ENCODE results near the gene FANCG. TPM values are rescaled to one million over a fixed set of nuclear protein-coding genes. Genes with fewer than 3 reads are reported as not detected.
A peak's percentile ranks its signal among the peaks of the same experiment; 100 is the strongest.

FANCG gene
- total and polyA plus RNA-seq, 2 of the 8 experiments (the other 6 are each of a cell fraction or from before 2014, with no cell fraction given), result 66.6 to 87.1 TPM

GRCh38 chr9:35105571-35106342 lies 26.0 kb upstream of the FANCG start:
- peaks cover 7% of the 10 kb centered on the region for H3K79me1 ChIP-seq (ENCODE audit: low read depth, low read length)
- H3K4me3 ChIP-seq (ENCODE audit: extremely low read depth in 1 of 4, insufficient read depth in 2 of 4, low read depth in 3 of 4, low read length in 4 of 4), result no peak overlapping the region
- FAIRE-seq (no peak), DNase-seq (ENCODE audit: low read depth in 1 of 2, low spot score in 2 of 2) (no peak)
- CTCF ChIA-PET (ENCODE audit: partially characterized antibody), result interaction anchor here (1.4 to 1.5 kb wide), 2 partner anchors 10 to 310 kb away, joined by 4 to 7 read pairs; partner anchors contain the start of gene PIGO
- H2AFZ ChIP-seq (ENCODE audit: low read length), result no peak overlapping the region
- peaks cover 1 to 9% (median 6%) of the 10 kb centered on the region in 4 experiments; a peak in 7 of 8 replicates for H3K36me3 ChIP-seq (ENCODE audit: control insufficient read depth in 2 of 4, insufficient read depth in 4 of 4, low read length in 3 of 4)
- H2BK12ac ChIP-seq (ENCODE audit: low read depth, low read length), result 0 out of 2 replicates have a peak overlapping the region, but pooled peaks have one; percentile 27
- H3K4me1 ChIP-seq (replicated peaks in 1 of 4; ENCODE audit: control insufficient read depth in 3 of 4, insufficient read depth in 4 of 4, low read length in 3 of 4), result peaks cover 0 to 21% (median 6%) of the 10 kb centered on the region in 4 experiments; a peak in 5 of 7 replicates
- H3K9ac ChIP-seq (replicated peaks in 1 of 4; ENCODE audit: extremely low read depth in 1 of 4, low read depth in 3 of 4, low read length in 3 of 4), result no peak overlapping the region
- no peak overlapping the region for H3K56ac ChIP-seq (replicated peaks; ENCODE audit: insufficient read length, low read depth, low read length)
- H3K4ac ChIP-seq (replicated peaks; ENCODE audit: insufficient read length, low read depth, low read length), result no peak overlapping the region
- no peak overlapping the region for H3K27ac ChIP-seq (ENCODE audit: low read depth, low read length)
- no peak overlapping the region for H3K23ac ChIP-seq (ENCODE audit: insufficient read length)
- TF ChIP-seq TEAD4 (IDR thresholded peaks at IDR 0.05; ENCODE audit: low read depth, low read length), result no peak
- no peak for TF ChIP-seq GTF2F1 (IDR thresholded peaks at IDR 0.05; ENCODE audit: borderline replicate concordance, low read depth, low read length)
- peaks cover 0 to 16% of the 10 kb centered on the region in 2 experiments; a peak in 2 of 4 replicates for H3K79me2 ChIP-seq (ENCODE audit: control insufficient read depth in 1 of 2, insufficient read depth in 2 of 2, low read length in 2 of 2)
- no peak overlapping the region for H2AK5ac ChIP-seq (ENCODE audit: low read depth, low read length)
- no peak overlapping the region for H2BK5ac ChIP-seq (ENCODE audit: low read depth, low read length)
- H3K9me3 ChIP-seq (ENCODE audit: insufficient read depth in 2 of 2, low read depth in 1 of 2, low read length in 1 of 2), result no peaks in the 10 kb centered on the region
- no peak overlapping the region for H4K8ac ChIP-seq (ENCODE audit: extremely low read depth, insufficient read depth, low read length)
- H3K18ac ChIP-seq (ENCODE audit: extremely low read depth, low read length), result no peak overlapping the region
- no peak overlapping the region for H4K5ac ChIP-seq (ENCODE audit: insufficient read length, low read depth, low read length)
- H3K14ac ChIP-seq (ENCODE audit: insufficient read length), result no peak overlapping the region
- no peaks in the 10 kb centered on the region for H3K27me3 ChIP-seq (replicated peaks in 1 of 4; ENCODE audit: control insufficient read depth in 3 of 4, extremely low read depth in 1 of 4, insufficient read depth in 3 of 4, low read length in 3 of 4)
- POLR2A ChIA-PET (ENCODE audit: partially characterized antibody), result interaction anchor here (0.6 to 17.4 kb wide), 9 partner anchors 5 to 61 kb away, joined by 3 to 440 read pairs (median 3); partner anchors contain the start of genes ATOSB, FANCG, PIGO and STOML2
- peaks cover 10% of the 10 kb centered on the region for H3K23me2 ChIP-seq (ENCODE audit: low read depth, low read length)
- H2BK20ac ChIP-seq (ENCODE audit: low read length), result no peak overlapping the region
- no peak overlapping the region for H4K91ac ChIP-seq (replicated peaks; ENCODE audit: insufficient read length, low read length)
- no peak overlapping the region for H2BK15ac ChIP-seq (ENCODE audit: low read length)
- WGBS, 2 experiments (ENCODE audit: extremely low coverage in 1 of 2, insufficient coverage in 1 of 2, insufficient read length in 1 of 2, insufficient replicate concordance in 2 of 2, low coverage in 1 of 2, low lambda C conversion rate in 2 of 2, missing lambda C conversion rate in 1 of 2), result 88% methylated on average over 11 of the region's 13 CpGs; no CpG with 5 or more reads in 1 of the 2 experiments
- peaks cover 4 to 7% of the 10 kb centered on the region in 2 experiments for H4K20me1 ChIP-seq (replicated peaks in 1 of 2; ENCODE audit: control insufficient read depth in 1 of 2, insufficient read depth in 2 of 2, low read length in 2 of 2)
- H3K4me2 ChIP-seq (ENCODE audit: insufficient read depth in 1 of 2, low read depth in 2 of 2, low read length in 2 of 2), result no peak overlapping the region
- no peak overlapping the region for H2BK120ac ChIP-seq (replicated peaks; ENCODE audit: low read depth, low read length)

Data from H1 (cell line).